ENCODE data around the gene AOAH.

DNA sequence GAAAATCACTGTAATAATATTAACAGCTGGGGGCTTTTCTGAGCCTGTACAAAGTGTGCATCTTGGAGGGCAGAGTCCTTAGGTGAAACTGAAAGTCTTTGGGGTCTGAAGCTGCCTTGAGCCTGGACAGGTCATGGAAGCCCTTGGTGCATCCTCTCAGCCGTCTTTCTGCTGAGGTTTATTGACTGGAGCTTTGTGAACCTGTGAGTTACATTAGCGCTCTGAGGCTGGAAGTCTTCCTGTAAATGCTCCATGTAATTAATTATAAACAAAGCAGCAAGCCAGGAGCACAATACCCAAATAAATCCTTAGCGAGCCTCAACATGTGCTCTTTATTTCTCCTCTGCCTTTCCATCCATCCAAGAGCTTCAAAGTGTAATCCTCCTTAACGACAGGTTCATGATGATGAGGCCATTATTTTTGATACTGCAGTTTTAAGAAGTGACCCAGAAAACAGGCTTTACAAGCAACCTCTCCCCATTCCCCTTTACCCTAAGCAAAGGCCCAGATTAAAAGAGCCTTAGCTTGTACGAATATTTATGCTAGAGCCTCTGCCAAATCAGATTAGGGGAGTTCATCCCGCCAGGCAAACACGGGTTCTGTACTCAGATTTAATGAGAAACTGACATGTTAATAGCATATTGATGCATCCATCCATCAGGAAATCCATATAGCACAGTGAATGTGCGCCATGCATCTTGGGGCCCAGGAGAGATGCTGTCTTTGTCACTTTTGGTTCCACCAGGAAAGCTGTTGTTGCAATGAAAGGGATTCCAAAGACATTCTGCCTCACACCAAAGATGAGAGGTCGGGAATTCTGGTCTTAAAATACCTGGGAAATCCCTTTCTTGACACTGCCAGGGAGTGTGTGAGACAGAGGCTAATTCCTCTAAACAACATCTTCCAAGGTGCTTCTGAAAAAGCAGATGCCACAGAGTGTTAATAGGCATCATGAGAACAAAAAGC is 216.5 kb downstream of the AOAH start:
- TF ChIP-seq, protein P1, sequence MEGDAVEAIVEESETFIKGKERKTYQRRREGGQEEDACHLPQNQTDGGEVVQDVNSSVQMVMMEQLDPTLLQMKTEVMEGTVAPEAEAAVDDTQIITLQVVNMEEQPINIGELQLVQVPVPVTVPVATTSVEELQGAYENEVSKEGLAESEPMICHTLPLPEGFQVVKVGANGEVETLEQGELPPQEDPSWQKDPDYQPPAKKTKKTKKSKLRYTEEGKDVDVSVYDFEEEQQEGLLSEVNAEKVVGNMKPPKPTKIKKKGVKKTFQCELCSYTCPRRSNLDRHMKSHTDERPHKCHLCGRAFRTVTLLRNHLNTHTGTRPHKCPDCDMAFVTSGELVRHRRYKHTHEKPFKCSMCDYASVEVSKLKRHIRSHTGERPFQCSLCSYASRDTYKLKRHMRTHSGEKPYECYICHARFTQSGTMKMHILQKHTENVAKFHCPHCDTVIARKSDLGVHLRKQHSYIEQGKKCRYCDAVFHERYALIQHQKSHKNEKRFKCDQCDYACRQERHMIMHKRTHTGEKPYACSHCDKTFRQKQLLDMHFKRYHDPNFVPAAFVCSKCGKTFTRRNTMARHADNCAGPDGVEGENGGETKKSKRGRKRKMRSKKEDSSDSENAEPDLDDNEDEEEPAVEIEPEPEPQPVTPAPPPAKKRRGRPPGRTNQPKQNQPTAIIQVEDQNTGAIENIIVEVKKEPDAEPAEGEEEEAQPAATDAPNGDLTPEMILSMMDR (IDR thresholded peaks at IDR 0.05; ENCODE audit: low read length): no peak
- no peak for TF ChIP-seq EZH2 (optimal IDR thresholded peaks at IDR 0.05; ENCODE audit: low read depth, low read length)
